WI38 (cell line): ENCODE measurements around the gene PSMB8.

Experiments used
- H3K4me3 ChIP-seq: 2 replicates; pipeline ENCODE4 v1.5.1; 2011; ENCODE audit warnings: low read depth, mild to moderate bottlenecking, control low read depth, low read length
- TF ChIP-seq, protein P1 (sequence below): IDR thresholded peaks from 2 replicates; pipeline ENCODE4 v1.5.1; 2012; ENCODE audit warnings: low read depth, mild to moderate bottlenecking, control low read depth, low read length

Gene PSMB8

DNA sequence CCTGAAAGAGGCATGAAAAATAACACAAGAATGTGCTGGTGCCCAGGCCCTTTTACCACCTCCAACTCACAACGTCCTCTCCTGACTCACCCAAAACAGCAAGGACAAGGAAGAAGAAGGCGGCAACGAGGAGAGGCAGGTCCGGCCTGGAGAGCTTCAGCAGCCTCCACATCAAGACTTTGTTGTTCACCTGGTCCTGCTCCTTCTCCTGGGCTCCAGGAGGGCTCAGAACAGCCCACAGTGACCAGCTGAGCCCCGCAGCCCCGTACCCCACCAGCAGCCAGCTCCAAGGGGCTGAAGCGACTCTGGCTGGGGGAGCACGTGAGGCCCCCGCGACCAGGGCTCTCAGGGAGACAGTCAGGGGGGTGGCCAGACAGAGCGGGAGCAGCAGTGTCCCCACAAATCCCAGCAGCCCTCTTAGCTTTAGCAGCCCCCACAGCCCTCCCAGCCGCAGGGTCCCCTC, 6.2 kb downstream of the PSMB8 start:
- H3K4me3 ChIP-seq, result peak overlapping the region; percentile 73
- TF ChIP-seq, protein P1, sequence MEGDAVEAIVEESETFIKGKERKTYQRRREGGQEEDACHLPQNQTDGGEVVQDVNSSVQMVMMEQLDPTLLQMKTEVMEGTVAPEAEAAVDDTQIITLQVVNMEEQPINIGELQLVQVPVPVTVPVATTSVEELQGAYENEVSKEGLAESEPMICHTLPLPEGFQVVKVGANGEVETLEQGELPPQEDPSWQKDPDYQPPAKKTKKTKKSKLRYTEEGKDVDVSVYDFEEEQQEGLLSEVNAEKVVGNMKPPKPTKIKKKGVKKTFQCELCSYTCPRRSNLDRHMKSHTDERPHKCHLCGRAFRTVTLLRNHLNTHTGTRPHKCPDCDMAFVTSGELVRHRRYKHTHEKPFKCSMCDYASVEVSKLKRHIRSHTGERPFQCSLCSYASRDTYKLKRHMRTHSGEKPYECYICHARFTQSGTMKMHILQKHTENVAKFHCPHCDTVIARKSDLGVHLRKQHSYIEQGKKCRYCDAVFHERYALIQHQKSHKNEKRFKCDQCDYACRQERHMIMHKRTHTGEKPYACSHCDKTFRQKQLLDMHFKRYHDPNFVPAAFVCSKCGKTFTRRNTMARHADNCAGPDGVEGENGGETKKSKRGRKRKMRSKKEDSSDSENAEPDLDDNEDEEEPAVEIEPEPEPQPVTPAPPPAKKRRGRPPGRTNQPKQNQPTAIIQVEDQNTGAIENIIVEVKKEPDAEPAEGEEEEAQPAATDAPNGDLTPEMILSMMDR, result no peak

- TF ChIP-seq, protein P1, result no peak
- H3K4me3 ChIP-seq, result no peak overlapping the region
These were observed 7.0 kb downstream of the PSMB8 start for GRCh38 chr6:32836873-32837272.

DNA sequence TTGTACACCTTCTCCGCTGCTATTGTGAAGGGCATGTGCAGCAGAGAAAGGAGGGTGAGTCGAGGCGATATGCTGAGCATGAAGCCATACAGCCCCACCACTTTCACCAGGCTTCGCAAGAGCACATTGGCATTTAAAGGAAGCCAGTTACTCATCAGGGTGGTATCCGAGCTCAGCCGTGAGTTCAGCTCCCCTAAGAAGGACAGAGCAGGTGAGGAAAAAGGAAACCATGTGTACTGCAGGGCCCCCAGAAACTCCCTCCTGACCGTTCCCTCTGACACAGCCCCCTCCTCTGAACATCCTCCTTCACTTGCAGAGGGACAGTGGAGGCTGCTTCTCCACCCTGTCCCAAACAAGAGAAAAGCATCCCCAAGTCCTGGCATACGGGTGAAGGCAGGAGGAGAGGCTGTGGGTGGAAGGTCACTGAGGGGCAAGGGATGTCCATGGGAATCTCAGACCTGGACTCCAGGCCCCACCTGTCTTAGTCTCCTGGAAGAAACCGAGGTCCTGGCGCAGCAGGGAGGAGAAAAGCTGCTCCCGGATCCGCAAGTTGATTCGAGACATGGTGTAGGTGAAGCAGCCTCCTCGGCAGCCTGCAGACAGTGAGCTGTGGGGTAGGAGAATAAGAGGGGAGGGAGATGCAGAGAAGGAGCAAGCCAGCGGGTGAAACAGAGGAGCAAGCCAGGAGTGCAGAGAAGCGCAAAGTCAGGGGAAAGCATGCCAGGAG, 8.5 kb downstream of the PSMB8 start:
- no peak overlapping the region for H3K4me3 ChIP-seq
- TF ChIP-seq, protein P1, result no peak

GRCh38 chr6:32833664-32834063, 10.2 kb downstream of the PSMB8 start:
- TF ChIP-seq, protein P1, result no peak
- no peak overlapping the region for H3K4me3 ChIP-seq

GRCh38 chr6:32832535-32832934, 11.3 kb downstream of the PSMB8 start:
- no peak overlapping the region for H3K4me3 ChIP-seq
- TF ChIP-seq, protein P1, result no peak

DNA sequence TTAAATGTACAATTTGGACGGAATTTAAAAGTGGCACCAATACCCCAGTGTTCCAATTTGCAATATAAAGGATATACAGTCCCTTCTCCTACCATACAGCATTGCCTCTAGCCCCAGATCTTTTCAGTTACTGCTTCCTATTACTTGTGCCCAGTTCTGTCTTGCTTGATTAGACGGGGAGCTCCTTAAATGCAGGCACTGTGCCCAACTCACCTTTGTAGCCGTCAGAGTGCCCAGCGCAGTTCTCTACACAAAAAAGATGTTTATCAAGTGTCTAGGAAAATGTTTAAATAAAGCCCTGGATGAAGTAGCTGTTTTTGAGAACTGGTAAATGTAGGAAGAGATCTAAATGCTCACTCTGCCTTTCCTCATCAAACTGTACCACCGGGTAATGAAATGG, 12.9 kb downstream of the PSMB8 start:
- TF ChIP-seq, protein P1, result no peak
- H3K4me3 ChIP-seq, result no peak overlapping the region

DNA sequence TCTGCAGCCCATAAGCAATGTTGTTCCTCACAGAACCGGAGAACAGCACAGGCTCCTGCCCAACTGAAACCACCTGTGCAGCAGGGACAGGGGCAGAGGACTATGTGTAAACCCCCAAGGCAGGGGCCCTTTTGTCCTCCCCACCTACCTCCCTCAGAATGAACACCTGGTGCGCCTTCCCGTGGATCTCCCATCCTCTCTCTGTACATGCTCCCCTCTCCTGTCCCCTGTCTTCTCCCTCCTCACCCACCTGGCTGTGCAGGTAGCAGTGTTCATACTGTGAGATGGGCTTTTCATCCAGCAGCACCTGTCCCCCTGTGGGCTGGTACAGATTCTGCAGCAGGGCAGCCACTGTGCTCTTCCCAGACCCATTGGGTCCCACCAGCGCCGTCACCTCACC, 13.8 kb downstream of the PSMB8 start:
- no peak overlapping the region for H3K4me3 ChIP-seq

More for the DNA sequence above, 13.8 kb downstream of the PSMB8 start:
- TF ChIP-seq, protein P1, result no peak
